HG02798 (cell line): Measurements from ENCODE around the gene EID3.

Experiments
- ATAC-seq: cut with Tn5 transposase; IDR thresholded peaks from one replicate; pipeline ENCODE4 v1.9.1; 2021; ENCODE audit warnings: mild to moderate bottlenecking; ENCODE audit not compliant: unreplicated experiment, poor library complexity

The EID3 gene

DNA sequence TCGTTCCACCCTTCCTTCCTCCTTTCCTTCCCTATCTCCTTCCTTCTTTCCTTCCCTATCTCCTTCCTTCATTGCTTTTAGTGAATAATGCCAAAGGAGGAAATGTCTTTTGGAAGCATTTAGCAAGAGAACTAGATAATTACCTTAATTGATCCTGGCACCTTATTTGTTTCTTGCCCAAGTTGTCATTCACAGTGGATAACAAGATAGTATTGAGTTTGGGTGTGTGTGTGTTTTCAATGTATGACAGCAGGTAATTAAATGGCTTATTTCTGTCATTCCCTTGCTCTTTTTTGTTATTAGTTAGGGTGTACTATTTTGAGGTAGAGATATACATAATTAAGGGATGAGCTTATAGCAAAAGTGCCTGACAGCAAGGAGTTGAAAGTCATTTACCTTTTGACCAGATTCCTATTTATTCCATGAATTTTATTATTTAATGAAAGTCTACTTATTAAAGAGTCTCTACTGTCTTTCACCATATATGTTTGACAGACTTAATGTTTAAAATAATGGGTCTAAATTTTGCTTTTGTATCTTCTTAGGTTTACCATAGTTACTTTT lies 30.2 kb downstream of the EID3 start:
- no peak for ATAC-seq

GRCh38 chr12:104334581-104334980 lies 31.0 kb downstream of the EID3 start:
- ATAC-seq, result no peak

DNA sequence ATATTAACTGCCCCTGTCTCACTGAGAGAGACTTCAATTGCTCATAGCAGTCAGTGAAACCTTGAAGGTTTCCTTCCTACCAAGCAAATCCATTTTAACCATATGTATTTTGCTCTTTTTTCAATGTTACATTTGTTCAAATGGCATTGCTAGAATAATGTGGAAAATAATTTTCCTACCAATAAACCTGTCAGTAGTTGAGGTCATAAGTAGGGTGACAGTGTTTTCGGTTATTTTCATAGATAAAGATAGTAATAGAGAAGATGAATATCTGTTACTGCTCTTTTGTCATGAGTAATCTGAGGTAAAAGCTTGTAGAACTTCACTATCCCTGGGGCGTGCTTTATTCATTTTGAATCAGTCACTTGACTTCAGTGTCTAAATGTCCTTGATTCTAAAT lies 32.6 kb downstream of the EID3 start:
- ATAC-seq, result no peak

GRCh38 chr12:104337030-104337558 lies 33.6 kb downstream of the EID3 start:
- no peak for ATAC-seq

- ATAC-seq, result no peak
Observed at GRCh38 chr12:104339663-104340062, 36.1 kb downstream of the EID3 start.

- ATAC-seq, result no peak
Observed at GRCh38 chr12:104340177-104340576, 36.6 kb downstream of the EID3 start.

GRCh38 chr12:104340925-104341611 lies 37.5 kb downstream of the EID3 start:
- no peak for ATAC-seq

DNA sequence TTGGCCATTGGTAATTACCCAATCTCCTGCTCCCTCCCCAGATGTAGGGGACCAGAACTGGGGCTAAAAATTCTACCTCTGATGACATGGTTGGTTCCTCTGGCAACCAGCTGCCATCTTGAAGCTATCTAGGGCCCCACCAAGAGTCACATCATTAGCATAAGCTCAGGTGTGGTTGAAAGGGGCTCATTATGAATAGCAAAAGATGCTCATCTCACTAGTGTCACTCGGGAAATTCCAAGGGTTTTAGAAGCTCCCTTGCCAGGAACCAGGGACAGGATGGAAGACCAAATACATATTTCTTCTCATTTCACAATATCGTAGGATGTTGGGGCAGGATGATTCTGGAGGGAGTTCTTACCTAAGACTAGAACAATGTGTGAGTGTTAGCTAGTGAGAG lies 38.6 kb downstream of the EID3 start:
- no peak for ATAC-seq

- ATAC-seq, result no peak
Observed at GRCh38 chr12:104342635-104343249, 39.2 kb downstream of the EID3 start.

DNA sequence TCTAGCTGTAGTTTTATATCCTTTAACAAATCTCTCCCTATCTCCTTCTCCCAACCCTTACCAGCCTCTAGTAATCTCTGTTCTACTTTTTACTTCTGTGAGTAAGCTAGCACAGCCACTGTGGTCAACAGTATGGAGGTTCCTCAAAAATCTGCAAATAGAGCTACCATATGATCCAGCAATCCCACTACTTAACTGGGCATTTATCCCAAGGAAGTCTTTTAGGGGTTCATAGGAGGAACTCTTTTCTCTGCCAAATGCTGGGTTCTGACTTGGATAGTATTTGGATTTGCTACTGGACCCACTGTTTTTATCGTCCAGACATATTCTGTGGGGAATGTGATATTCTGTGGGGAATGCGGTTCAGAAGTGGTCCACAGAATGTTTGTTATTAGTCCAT lies 41.1 kb downstream of the EID3 start:
- no peak for ATAC-seq

- ATAC-seq, result no peak
Observed at GRCh38 chr12:104345234-104346066, 41.9 kb downstream of the EID3 start.

GRCh38 chr12:104347374-104348075 lies 44.0 kb downstream of the EID3 start:
- no peak for ATAC-seq

GRCh38 chr12:104348283-104348993 lies 44.9 kb downstream of the EID3 start:
- no peak for ATAC-seq

- ATAC-seq, result no peak
Observed at GRCh38 chr12:104348994-104349494, 45.5 kb downstream of the EID3 start.

DNA sequence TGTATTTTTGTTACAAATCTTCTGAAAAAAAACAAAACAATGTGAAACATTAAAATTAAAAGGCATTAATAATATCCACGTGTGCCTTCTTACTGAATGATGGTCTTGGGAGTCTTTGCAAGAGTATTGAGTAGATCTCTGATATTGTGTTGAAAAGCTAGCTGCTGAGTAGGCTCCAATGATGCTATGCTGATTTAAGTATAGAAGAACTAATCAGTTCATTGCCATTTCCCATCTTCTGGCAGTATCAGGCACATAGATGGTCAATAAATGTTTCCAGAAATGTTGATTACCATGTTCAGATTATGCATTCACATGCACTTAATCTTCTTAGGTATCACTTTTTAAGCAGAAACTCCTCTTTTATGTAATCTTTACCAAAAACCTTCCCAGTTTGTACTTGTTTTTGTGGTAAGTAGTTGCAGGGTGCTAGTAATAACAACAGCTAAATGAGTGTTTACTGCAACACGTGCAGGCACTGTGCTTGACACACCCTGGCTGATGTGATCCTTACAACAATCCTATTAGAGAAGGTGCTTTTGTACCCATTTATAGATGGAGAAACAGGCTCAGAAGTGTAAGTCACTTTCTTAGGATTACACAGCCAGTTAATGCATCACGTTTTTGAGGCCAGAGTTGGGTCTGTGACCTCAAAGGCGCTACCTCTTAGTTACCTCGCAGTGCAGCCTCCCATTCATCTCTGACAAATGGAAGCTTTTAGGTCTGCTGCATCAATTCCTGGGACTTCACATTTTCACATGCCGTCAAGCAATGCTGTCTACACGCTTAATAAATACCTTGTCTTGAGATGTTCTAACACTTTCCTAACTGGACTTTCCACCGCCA lies 46.9 kb downstream of the EID3 start:
- ATAC-seq, result no peak

- ATAC-seq, result no peak
Observed at GRCh38 chr12:104351057-104351983, 47.8 kb downstream of the EID3 start.

DNA sequence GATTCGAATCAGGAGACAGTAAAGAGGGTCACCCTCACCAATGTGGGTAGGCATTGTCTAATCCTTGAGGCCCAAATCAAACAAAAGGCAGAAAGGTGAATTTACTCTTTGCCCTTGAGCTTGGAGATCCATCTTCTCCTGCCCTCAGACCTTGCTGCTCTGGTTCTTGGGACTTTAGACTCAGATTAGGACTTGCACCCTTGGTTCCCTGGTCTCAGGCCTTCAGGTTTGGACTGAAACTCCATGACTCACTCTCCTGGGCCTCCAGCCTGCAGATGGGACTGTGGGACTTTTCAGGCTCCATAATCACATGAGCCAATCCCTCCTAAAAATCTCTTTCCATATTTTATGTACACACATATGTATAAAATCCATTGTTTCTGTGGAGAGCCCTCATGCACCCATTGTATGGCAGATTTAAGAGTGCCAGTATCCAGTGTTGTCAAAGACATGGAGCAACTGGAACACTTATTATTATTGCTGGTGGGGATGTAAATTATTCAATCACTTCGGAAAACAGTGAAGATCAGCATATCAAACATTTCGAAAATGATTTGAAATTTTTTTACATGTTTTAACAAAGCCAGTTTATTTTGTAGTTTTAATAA lies 48.7 kb downstream of the EID3 start:
- no peak for ATAC-seq
